ENCODE measurements around the gene SGTA.

Gene SGTA

DNA sequence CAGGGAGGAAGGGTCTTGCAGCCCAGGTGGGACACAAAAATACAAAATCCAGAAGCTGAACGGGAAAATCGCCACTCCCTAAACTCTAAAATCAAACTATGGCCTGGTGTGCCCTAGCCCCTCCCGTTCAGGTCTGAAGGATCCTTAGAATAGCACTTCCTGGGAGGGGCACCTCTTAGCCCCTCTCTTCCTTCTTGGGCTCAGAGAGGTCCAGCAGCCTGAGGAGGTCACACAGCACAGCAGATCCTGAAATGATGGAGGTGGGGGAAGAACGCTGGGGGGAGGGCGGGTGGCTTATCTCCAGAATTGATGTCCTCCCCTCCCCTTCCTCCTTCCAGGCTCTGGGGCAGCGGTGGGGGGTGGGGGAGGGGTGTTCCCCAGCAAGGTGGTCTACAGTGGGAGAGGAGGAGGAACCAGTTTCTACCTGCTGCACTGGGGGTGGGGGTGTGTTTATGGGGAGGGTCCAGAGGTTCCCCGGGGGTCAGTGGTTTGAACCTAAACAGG is 63.8 kb downstream of the SGTA start:
- Histone ChIP-seq H3K27me3 (replicated peaks) (peaks cover 10% of the 10 kb centered on the region), H3K4me3 (ENCODE audit: low read depth, low read length) (no peak overlapping the region), H3K27ac (no peak overlapping the region), H3K36me3 (replicated peaks) (no peaks in the 10 kb centered on the region)
- in situ Hi-C loops (cut with HindIII; ENCODE audit: low pct_ligation_motif_present, low sequenced_read_pairs): no loop called here
- TF ChIP-seq, protein P1, sequence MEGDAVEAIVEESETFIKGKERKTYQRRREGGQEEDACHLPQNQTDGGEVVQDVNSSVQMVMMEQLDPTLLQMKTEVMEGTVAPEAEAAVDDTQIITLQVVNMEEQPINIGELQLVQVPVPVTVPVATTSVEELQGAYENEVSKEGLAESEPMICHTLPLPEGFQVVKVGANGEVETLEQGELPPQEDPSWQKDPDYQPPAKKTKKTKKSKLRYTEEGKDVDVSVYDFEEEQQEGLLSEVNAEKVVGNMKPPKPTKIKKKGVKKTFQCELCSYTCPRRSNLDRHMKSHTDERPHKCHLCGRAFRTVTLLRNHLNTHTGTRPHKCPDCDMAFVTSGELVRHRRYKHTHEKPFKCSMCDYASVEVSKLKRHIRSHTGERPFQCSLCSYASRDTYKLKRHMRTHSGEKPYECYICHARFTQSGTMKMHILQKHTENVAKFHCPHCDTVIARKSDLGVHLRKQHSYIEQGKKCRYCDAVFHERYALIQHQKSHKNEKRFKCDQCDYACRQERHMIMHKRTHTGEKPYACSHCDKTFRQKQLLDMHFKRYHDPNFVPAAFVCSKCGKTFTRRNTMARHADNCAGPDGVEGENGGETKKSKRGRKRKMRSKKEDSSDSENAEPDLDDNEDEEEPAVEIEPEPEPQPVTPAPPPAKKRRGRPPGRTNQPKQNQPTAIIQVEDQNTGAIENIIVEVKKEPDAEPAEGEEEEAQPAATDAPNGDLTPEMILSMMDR (IDR thresholded peaks at IDR 0.05; ENCODE audit: low read depth, low read length, missing control alignments): no peak
- DNase-seq: no peak

DNA sequence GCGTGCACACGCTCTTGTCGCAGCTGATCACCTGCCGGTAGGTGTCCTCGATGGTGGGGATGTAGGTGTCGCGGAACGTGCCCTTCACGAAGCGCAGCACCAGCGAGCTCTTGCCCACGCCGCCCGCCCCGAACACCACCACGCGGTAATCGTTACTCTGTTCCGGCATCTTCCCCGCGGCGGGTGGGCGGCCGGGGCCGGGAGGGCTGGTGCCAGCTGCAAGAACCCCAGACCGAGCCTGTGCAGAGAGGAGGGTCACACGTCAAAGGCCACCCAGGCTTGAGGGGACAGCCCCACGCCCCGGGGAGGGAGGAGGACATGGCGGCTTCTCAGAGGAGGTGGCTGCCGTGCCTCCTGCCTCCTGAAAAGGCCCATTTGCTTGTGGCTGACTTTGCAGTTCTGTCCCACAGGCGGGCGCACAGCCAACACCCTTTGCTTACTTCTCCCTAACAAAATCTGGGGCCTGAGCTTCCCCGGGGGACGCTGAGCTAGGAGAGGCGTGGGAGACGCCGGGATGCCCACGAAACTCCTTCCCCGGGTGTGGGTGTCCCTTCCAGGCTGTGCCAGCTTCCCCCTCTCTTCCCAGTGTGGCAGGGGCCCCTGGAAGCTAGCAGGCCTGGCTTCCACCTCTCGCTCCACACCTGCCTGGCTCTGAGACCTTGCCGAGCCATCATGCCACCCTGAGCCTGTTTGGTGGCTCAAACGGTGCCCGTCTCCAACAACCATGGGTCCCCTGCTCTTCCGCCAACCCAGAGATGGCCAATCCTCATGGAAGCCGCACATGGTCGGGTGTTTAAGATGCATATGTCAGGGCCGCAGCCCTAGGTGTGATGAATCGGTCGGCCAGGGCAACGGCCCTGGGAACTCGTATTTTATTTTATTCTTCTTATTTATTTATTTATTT is 65.2 kb downstream of the SGTA start:
- in situ Hi-C loops (cut with HindIII; ENCODE audit: low pct_ligation_motif_present, low sequenced_read_pairs): no loop called here
- Histone ChIP-seq H3K4me3 (ENCODE audit: low read depth, low read length) (no peak overlapping the region), H3K27ac (no peak overlapping the region), H3K27me3 (replicated peaks) (peaks cover 10% of the 10 kb centered on the region), H3K36me3 (replicated peaks) (no peaks in the 10 kb centered on the region)
- TF ChIP-seq, protein P1 (IDR thresholded peaks at IDR 0.05; ENCODE audit: low read depth, low read length, missing control alignments): no peak
- DNase-seq: no peak

DNA sequence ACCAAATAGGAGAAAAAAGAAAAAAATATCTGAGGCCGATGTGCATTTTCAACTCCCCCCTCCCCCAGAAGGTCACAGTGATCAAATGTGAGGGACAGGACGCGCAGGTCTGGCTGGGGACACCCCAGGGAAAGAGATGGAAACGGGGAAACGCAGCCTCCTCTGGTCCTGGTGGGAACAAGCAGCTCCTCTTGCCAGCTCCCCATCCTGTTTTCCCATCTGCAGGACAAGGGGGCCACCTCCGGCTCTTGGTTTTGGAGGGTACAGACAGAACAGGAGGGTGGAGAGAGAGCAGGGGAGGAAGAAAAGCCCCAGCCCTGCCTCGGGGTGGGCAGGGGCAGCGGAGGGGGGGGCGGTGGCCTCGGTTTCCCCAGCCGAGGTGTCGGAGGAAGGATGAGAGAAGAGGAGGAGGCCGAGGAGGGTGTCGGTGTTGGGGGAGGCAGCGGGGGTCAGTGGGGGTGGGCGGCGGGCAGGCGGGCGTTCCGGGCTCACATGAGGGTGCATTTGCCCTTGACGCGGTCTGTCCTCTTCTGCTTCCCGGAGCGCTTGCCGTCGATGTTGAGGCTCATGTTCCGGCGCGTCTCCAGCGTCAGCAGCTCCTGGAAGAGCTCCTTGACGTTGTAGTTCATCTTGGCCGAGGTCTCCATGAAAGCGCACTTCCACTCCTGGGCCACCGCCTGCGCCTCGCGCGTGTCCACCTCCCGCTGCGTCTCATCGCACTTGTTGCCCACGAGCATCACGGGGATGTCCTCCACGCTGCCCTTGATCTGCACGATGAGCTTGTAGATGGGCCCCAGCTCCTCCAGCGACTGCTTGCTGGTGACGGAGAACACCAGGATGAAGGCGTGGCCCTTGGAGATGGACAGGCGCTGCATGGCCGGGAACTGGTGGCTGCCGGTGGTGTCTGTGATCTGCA is 66.1 kb downstream of the SGTA start:
- in situ Hi-C loops (cut with HindIII; ENCODE audit: low pct_ligation_motif_present, low sequenced_read_pairs): no loop called here
- Histone ChIP-seq H3K27me3 (replicated peaks) (peaks cover 10% of the 10 kb centered on the region), H3K4me3 (ENCODE audit: low read depth, low read length) (no peak overlapping the region), H3K36me3 (replicated peaks) (no peaks in the 10 kb centered on the region), H3K27ac (no peak overlapping the region)
- TF ChIP-seq, protein P1 (IDR thresholded peaks at IDR 0.05; ENCODE audit: low read depth, low read length, missing control alignments): no peak
- DNase-seq: no peak

DNA sequence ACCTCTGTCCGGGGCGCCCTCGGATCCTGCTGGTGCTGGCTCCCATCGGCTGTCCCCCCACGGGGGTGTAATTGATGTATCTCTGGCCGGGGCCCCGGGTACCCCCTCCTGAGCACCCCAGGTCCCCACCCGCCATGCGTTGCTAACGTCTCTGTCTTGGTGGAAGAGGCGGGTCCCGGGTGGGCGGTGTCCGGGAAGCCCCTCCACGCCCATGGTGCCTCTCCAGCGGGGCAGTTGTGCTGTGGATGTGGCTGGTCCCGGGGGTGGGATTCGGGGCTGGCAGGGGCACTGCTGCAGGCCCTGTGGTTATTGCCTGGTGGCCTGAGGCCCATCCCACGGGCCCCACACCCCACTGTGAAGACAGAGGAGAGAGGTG is 66.8 kb downstream of the SGTA start:
- Histone ChIP-seq H3K36me3 (replicated peaks) (no peaks in the 10 kb centered on the region), H3K27ac (no peak overlapping the region), H3K4me3 (ENCODE audit: low read depth, low read length) (no peak overlapping the region), H3K27me3 (replicated peaks) (peaks cover 4% of the 10 kb centered on the region)
- TF ChIP-seq, protein P1 (IDR thresholded peaks at IDR 0.05; ENCODE audit: low read depth, low read length, missing control alignments): no peak
- no peak for DNase-seq
- in situ Hi-C loops (cut with HindIII; ENCODE audit: low pct_ligation_motif_present, low sequenced_read_pairs): no loop called here

DNA sequence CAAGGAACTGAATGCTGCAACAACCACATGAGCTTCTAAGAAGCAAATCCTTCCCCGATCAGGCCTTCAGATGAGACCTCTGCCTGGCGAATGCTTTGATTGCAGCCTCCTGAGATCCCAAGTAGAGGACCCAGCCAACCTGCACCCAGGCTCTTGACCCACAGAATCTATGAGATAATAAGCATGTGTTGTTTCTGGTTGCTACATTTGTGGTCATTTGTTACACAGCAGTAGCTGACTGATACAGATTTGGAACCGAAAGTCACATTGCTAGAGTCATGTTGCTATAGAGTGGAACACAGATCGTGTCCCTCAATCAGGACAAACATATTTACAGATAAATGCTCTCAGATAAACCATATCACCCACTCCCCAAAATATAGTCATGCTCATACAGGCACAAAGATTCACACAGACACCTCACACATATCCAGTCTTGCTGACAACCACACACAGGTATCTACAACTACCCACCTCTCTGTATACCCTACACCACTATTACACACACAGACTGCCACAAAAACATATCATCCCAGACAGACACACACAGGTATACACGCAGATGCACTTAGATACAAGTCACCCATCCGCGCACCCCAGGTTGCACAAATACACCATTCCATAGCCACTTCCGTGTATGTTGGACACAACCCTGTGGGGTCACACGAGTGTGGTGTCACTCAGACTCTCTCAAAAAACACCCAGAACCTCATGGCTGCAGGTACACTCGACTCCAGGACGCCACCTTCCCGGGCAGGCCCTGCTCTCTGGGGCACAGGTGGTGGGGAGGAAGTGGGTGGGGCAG is 67.4 kb downstream of the SGTA start:
- H3K27ac ChIP-seq: no peak overlapping the region

More for the DNA sequence above, 67.4 kb downstream of the SGTA start:
- no peaks in the 10 kb centered on the region for H3K36me3 ChIP-seq (replicated peaks)
- in situ Hi-C loops (cut with HindIII; ENCODE audit: low pct_ligation_motif_present, low sequenced_read_pairs): no loop called here
- no peak overlapping the region for H3K4me3 ChIP-seq (ENCODE audit: low read depth, low read length)
- TF ChIP-seq, protein P1 (IDR thresholded peaks at IDR 0.05; ENCODE audit: low read depth, low read length, missing control alignments): no peak
- peaks cover 4% of the 10 kb centered on the region for H3K27me3 ChIP-seq (replicated peaks)
- DNase-seq: no peak

Measured in brain microvascular endothelial cell (primary cell).